Activated T-helper 1 cell treated with anti-CD3 and anti-CD28 coated beads, Interleukin-2, amount 50 U/mL, for 16 hours (primary cell): ENCODE measurements around the gene BBS9.
"Not testable (repeated sequence)": the region's sequence is repeated elsewhere in the genome, so short reads cannot be mapped to it uniquely, and the experiment has no call there.

Experiments
- DNase-seq, 2 donors: peaks; one replicate each; pipeline ENCODE4 v3.0.0-alpha.2; 2020; ENCODE audit warnings: low read depth in 1 of 2, low spot score in 1 of 2

Gene BBS9

DNA sequence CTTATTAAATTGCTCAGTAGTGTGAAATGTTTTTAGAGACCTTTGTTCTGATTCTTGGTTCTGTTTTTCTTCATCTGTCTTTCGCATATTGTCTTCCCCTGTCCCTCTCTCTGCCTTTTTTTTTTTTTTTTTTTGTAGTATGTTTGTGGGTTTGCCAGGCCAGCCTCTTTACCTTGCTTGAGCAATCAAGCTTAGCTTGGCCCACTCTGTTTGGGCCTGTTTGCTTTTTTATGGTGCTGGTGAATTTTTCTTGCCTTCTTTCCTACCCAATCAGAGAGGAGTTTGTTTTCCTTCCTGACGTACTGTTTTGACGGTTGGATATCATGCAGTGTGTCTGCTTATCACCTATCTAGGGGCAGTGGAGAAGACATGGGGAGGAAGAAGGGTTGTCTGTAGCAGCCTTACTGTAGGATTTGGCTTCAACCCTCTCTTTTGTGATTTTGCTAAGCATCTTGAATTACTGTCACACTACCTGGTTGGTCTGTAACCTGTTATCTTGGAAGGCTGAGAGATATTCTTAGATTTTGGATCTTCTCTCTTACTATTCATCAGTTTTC lies 64.0 kb downstream of the BBS9 start:
- no peak for DNase-seq

DNA sequence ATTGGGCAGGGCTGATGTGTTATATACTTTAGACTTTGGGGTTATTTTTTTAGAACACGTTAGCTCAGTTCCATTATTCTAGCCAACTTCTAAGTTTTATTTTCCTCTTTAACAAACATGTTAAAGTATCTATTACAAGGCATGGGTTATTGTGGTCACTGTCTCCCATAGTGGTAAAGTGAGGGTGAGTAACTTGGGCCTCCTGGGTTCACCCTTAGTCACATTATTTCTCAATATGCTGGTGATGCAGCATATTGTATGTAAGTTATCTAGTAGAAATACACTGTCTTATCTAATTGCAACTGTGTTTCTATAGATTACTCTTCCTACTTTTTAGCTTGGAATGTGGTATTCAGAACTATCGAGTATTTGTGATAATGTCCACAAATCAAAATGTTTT lies 65.9 kb downstream of the BBS9 start:
- DNase-seq: no peak

DNA sequence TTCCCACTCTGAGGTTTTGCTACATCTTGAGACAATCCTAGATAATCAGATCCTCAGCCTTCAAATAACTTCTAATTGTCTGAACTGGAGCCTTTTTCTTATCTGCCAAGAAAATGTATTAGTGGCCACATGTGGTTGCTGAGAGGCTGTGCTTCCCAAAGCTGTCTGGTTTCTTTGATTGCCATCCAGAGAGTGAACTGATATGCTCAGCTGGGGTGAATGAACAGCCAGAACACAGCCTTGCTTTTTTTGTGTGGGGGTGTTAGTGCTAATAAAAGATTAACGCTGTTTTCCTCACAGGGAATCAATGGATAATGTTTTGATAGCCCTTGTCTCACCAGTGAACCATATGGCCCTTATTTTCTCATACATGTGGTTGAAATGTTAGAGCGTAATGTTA lies 66.9 kb downstream of the BBS9 start:
- no peak for DNase-seq

DNA sequence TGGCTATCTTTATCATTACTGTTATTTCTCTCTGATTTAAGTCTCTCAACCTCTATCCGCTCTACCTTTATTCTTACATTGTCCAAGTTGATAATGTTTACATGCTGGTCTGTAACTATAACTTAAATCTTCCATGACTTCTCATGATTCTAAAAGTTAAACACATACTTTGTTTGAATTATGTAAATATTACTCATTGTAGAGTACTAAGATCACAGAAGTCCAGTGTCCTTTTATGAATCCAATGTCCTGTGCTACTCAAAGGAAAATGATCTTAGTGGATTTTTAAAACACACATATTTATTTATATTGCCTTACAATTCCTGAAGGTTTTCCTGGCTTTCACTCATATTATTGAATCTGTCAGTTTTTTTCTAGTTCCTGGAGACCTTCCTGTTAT lies 70.9 kb downstream of the BBS9 start:
- no peak for DNase-seq

DNA sequence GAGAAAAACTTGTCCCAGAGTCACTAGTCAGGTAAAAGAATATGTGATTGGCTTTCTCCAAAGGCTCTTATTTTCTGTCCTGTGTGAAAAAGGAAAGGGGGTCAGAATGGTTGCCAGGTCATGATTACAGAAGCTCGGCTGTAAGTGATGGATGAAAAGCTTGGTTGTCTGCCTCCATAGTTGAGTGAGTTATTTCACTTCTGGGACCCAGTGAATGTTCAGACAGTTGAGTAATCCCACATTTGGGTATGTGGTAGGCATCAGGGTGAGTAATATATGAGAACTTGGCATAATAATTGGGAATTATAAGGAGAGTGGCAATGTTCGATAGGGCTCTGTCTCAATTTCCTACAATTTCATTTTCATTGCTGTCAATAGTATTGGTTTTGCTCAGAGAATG lies 72.5 kb downstream of the BBS9 start:
- DNase-seq: no peak

DNA sequence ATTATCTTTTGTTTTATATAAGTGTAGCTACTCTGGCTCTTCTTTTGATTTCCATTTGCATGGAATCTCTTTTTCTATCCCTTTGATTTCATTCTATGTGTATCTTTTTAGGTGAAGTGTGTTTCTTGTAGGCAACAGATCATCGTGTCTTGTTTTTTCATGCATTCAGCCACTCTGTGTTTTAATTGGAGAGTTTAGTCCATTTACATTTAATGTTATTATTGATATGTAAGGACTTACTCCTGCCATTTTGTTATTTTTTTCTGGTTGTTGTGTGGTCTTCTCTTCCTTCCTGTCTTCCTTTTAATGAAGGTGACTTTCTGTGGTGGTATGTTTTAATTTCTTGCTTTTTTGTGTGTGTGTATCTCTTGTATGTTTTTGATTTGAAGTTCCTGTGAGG lies 81.6 kb downstream of the BBS9 start:
- no peak for DNase-seq

DNA sequence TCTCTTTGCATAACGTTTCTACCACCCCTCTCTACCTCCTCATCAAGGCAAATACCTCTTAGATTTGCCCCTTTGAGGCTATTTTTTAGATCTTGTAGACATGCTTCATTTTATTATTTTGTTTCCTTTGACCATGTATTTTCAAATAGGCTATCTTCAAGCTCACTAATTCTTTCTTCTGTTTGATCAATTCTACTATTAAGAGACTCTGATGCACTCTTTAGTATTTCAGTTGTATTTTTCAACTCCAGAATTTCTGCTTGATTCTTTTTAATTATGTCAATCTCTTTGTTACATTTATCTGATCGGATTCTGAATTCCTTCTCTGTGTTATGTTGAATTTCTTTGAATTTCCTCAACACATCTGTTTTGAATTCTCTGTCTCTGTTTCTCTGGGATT lies 82.8 kb downstream of the BBS9 start:
- no peak for DNase-seq

DNA sequence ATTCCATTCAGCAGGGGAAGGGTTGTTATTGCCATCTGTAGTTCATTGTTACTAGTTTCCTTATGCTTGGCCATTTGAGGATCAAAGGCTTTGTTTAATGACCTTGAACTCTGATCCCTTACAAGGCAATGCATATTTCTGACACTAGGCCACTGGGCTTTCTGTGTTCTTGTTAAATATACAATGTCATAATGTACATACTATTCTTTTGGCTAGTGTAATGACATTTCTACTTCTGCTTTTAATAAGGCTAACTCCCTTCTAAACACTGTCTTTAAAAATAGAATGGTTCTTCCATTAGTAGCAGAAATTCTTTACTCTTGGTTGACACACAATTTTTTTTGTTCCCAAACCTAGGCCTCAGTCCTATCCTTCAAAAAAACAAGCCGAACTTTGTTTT lies 86.6 kb downstream of the BBS9 start:
- DNase-seq: no peak

DNA sequence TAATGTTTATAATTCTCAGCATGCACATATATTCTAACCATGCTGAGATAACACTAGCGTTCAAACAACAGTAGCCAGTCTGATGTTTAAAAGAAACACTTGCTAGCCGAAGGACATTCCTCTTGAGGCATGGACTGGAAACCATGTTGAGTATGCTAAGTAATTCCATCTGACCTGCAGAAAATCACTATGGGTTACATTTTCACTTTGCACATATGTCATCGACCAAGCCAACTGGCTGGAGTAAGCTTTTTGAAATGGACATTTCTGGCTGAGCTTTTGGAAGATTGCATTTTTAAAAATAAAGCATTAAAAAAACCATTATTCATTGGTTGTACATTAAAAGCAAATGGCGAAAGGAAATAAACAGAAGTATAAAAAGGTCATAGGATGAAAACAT lies 88.2 kb downstream of the BBS9 start:
- DNase-seq: no peak

DNA sequence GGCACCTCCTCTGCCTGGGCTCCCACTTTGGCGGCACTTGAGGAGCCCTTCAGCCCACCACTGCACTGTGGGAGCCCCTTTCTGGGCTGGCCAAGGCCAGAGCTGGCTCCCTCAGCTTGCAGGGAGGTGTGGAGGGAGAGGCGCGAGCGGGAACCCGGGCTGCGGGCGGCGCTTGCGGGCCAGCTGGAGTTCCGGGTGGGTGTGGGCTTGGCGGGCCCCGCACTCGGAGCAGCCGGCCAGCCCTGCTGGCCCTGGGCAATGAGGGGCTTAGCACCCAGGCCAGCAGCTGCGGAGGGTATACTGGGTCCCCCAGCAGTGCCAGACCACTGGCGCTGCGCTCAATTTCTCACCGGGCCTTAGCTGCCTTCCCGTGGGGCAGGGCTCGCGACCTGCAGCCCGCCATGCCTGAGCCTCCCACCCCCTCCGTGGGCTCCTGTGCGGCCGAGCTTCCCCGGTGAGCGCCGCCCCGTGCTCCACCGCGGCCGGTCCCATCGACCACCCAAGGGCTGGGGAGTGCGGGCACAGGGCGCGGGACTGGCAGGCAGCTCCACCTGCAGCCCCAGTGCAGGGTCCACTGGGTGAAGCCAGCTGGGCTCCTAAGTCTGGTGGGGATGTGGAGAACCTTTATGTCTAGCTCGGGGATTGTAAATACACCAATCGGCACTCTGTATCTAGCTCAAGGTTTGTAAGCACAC lies 89.6 kb downstream of the BBS9 start:
- not testable (repeated sequence) for DNase-seq

DNA sequence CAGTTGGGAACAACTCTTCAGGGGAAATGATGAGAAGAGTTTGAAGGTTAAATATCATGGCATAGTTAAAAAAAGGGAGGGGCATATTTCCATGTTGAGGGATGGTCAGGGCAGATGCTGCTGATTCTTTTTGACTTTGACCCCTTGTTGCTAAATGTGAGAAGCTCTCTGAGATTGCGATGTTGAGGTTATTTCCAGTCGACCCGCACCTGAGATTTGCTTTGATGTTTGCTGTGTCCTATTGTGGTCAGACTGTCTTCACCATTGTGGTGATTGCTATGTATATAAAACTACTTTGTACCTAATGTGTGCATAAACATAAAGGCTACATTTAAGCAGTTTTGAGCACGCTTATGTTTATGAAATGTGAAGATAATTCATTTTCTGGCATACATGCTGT lies 90.9 kb downstream of the BBS9 start:
- DNase-seq: no peak

DNA sequence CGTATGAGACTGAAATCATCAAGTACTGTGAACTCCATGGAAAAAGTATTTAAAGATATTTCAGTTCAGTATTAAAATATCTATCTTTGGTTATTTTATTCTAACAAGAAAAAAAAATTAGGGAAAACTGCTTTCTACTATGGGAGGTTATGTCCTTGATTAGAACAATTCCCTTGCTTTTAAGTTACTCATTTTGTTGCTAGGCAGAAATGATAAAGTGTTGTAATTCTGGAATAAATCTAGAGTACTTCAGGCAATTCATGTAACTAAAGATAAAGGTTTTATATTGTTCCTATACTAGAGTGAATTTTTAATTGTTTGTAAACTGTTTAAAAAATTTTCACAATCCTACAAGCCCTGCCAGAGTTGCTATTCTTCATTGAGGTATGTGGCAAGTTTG lies 92.0 kb downstream of the BBS9 start:
- no peak for DNase-seq

DNA sequence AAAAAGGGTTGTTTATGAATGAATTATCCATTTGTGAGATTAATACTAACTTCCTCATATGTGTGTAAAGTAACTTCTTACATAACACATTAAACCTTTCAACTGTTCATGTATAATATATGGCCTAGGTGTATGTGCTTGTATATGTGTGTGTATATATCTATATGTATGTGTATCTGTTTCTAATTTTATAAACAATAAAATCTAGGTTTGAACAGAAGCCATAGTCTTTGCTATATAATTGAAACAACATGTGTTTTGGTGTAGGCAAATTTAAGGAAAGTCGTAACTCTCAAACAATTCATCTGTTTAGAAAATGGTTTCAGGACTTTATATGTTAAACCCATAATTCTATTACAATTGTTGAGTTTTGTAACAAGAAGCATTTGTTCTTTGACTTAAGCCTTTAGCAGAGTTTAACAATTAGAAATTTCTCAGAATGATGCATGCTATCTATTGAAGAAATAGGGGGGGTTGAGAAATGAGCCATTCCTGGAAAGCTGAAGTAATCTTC lies 103.3 kb downstream of the BBS9 start:
- no peak for DNase-seq

DNA sequence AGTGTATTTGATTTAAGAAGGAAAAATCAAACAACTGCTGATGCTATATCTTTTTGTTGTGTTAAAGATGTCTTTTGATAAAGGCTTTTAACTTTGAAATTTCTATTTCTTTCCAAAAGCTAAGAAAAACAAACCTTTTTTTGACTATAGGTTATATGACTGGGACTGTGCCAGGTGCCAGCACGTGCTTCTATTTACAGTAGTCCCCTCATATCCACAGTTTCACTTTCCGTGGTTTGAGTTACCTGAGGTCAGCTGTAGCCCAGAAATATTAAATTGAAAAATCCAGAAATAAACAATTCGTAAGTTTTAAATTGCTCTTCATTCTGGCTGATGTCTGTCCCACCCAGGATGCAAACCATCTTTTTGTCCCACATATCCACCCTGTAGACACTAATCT lies 104.3 kb downstream of the BBS9 start:
- DNase-seq: no peak

DNA sequence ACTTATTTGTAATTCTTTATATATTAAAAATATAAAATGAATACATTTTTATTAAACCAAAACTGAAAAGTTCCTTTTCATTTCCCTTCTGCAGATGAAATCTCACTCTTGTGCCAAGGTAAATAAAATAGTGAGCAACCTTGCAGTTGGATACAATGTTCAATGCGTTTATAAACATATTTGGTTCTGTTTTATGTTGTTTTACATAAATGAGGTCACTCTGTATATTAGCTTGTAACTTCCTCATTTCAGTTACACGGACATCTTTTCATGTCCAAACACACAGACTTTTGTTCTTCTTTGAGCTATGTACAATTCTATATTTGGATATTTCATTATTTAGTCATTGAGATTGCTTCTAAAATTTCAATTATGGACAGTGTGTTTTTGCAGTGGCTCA lies 107.7 kb downstream of the BBS9 start:
- DNase-seq: no peak

DNA sequence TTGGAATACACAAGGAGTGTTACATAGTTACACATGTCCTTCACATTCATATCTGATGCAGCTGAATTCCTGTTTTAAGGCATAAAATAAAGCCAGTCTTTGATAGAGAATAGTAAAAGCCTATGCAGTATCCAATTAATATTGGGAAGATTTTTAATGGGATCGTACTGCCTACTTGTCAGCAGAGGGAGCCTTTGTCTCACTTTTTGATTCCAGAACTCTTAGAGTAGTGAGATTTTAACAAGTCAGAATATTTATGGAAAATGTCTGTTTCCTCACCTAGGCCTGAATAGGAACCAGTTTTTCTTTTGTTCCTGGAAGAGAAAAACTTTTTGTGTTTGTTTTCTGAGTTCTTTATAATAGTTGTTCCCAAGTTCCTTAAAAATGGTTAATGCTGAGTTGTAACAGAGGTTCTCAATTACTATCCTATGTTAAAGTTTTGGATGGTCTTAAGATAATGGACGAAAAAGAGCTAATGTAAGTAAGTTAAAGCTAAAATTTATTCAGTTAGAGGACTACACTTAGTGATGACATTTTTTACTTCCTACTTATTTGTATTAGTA lies 114.0 kb downstream of the BBS9 start:
- no peak for DNase-seq

DNA sequence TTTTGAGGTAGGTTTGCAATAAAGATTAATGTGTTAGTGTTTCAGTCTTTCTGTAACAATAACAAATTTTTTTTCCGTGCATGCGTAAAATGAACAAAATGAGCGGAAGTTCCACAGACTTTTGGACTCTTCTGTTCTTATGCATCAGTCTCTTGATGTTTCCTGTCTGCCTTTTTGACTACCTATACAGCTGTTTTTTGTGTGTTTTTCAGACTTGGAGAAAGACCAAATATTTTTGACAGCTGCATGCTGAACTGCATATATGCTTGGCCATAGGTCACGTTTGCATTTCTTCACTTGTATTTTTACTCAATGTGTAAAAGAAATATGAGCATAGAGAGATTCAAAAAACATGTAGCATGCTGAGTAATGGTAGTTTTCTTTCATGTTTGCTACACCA lies 119.3 kb downstream of the BBS9 start:
- no peak for DNase-seq

DNA sequence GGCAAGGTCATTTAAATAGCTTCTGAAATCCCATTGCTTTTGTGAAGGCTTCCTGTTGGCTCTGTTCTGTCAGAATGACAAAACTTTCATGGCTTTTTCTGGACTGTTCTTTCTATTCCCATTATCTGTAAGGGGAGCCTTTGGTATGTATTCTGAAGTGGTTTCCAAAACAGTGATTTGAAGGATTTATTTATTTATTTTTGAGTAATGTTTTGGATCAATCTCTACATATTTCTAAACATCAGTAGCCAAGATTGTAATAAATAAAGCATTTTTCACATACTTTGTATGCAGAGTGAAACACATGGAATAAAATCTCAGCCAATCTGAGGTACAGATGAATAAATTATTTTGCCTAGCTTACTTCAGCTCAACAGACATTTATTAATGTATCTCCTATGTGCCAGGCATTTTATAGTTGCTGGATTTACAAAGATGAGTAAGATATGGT lies 121.1 kb downstream of the BBS9 start:
- no peak for DNase-seq

DNA sequence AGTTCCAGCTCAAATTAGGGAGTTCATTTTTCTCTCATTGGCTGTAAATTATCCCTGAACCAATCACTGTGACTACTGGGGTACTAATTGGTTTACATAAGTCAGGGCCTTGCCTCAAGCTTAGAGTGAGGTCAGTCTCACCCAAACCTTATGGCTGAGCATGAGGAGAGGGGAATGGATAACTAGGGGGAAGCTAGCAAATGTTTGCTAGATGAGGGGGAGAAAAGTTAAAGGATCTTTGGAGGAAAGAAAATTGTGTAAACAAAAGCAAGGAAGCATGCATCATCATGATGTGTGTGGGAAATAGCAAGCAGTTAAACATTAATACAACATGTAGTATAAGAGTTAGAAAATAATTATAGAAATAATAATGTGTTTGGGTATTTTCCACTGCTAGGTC lies 121.9 kb downstream of the BBS9 start:
- DNase-seq: no peak

DNA sequence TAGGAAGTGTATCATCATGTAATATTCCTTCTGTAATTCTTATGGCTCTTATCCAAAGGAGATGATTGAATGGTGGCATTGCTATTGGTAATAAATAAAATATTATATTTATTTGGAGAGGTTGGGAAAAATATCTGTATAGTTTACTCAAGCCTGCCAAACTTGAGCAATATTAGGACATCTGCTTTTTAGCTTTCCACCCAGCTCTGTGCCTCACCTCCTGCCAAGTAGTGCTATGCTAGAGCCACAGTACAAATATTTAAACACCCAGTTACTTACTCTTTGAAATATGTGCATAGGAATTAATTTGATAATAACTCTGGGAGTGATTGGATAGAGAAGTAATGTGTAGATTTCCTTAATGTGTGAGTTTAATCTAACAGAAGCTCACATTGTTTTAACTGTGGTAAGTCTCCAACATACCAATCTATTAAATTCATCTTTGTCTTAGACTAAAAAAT lies 129.2 kb downstream of the BBS9 start:
- no peak for DNase-seq

DNA sequence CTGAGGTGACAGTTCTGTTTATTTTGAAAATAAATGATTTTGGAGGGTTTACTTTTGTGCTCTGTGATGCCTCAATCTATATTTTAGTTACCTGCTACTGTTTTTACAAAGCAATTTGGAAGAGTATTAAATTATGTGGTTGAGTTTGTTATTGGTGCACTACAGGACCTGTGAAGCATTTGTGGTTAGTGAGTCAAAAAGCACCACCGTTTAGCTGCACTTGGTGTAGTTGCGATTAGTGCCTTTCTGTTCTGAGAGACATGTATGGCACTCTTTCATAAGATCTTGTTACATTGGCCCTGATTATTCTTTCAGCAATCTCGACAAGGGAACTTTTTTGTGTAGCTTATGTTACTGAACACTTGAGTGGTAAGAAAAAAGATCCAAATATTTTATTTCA lies 132.2 kb downstream of the BBS9 start:
- no peak for DNase-seq

DNA sequence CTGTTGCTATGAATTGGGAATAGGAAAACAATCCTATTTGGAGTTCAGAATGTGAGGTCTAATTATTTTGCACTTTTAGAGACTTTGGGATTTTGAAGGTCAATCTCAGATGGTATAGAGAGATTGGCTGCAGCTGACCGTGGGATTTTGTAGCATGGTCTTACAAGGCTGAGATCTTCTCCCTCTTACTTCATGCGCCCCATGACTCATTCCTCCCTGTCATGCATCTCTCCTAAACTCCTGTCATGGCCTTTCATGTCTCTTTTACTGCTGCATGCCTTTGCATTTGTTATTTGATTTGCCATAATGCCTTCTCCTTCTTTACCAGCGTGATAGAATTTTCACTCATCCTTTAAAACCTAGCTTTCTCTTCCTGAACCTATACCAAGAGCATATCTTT lies 133.1 kb downstream of the BBS9 start:
- no peak for DNase-seq
